Smooth muscle cell of the coronary artery (primary cell): ENCODE data around the gene DIS3L2. TPM values are rescaled to one million over a fixed set of nuclear protein-coding genes. Genes with fewer than 3 reads are reported as not detected.

Experiments used
- total RNA-seq: library from RNA; depleted of rRNA; stranded (reverse); fragments of >200 nt; gene quantifications from 2 replicates; pipeline ENCODE4 v1.2.3, GENCODE V29; 2014; ENCODE audit warnings: low replicate concordance

Gene DIS3L2, protein sequence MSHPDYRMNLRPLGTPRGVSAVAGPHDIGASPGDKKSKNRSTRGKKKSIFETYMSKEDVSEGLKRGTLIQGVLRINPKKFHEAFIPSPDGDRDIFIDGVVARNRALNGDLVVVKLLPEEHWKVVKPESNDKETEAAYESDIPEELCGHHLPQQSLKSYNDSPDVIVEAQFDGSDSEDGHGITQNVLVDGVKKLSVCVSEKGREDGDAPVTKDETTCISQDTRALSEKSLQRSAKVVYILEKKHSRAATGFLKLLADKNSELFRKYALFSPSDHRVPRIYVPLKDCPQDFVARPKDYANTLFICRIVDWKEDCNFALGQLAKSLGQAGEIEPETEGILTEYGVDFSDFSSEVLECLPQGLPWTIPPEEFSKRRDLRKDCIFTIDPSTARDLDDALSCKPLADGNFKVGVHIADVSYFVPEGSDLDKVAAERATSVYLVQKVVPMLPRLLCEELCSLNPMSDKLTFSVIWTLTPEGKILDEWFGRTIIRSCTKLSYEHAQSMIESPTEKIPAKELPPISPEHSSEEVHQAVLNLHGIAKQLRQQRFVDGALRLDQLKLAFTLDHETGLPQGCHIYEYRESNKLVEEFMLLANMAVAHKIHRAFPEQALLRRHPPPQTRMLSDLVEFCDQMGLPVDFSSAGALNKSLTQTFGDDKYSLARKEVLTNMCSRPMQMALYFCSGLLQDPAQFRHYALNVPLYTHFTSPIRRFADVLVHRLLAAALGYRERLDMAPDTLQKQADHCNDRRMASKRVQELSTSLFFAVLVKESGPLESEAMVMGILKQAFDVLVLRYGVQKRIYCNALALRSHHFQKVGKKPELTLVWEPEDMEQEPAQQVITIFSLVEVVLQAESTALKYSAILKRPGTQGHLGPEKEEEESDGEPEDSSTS
- total RNA-seq, result 9.6 and 15.3 TPM in 2 replicates

DNA sequence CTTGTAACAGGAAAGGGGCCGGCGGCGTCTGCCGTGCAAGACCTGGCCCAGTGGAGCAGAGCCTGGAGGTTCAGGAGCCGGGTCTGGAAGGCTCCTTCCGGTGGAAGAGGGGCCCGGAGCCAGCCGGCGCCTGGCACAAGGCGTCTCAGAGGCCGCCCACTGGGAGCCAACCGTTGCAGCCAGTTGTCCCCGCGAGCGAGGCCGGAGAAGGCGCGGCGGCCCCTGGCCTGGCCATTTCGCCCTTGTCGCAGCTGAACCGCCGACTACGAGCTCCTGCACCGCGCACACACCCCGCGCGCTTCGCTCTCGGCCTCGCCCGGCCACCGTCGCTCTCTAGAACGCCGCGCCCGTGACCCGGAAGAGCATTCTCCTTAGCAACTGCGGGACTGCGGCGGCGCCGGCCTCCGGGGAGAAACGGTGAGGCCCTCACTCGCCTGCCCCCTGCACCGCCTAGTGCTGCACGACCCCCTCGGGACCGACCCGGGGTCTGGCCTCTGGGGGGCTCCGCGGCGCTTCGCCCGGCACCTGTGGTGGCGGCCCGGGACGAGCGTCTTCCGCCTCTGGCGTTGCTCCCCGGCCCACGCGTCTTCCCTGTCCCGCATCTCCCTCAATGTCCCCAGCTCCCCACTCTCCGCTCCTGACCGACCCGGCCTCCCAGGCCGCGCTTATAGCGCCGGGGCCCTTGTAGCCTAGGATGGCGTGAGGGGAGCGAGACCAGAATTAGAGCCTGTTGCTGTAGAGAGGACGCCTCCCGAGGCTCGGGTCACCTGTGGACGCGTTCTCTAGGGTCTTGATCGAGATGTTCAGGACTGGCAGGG lies at the start of gene DIS3L2:
DIS3L2 (plus strand) TSS at position 365 of the 818 bp plus-strand sequence. CDS start 53,215 bp downstream, outside the sequence.

DNA sequence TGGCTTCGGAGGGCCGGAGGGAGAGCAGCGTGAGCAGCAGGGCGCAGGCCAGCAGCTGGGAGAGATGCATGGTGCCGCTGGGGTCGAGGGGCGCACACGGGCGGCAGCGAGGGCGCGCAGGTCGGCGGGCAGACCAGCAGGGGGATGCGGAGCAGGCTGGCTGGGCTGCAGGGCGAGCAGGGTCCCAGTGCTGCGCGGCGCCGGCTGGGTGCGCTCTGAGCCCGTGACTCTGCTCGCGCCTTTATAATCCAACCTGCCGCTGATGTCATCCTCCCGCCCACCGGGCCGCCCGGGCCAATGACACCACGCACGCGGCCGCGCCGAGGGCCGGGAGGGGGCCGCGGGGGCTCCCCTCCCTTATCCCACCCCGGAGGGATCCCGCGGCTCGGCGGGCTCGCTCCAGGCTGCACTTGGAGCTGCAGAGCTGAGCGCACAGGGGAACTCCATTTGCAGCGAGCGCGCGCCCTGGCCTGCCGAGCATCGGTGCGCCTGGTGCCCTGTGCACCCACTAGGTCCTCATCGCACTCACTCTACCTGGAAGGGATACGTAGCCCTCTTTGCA lies 35.3 kb upstream of the DIS3L2 start, which contains the start of gene NPPC:
NPPC (minus strand) TSS at position 217 of the 562 bp plus-strand sequence; CDS start at position 70, 147 bp downstream.

DNA sequence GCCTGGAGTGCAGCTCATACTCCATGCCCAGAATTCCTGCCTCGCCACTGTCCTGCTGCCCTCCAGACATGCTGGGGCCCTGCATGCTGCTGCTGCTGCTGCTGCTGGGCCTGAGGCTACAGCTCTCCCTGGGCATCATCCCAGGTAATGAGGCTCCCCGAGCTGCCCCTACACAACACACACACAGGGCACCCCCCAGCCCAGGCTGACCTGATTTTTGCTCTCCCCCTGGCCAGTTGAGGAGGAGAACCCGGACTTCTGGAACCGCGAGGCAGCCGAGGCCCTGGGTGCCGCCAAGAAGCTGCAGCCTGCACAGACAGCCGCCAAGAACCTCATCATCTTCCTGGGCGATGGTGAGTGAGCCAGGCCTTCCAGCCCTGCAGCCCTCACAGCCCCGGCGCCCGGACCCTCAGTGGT lies 417.2 kb downstream of the DIS3L2 start, which contains the start of gene ALPP:
ALPP (plus strand) TSS at position 17 of the 417 bp plus-strand sequence; CDS start at position 69, 52 bp downstream.

Other genes starting within 250 kb of the DIS3L2 start
- 5.0 and 13.1 TPM in 2 replicates for gene PDE6D, start 180.4 kb upstream of the DIS3L2 start, total RNA-seq
- gene COPS7B, start 175.3 kb upstream of the DIS3L2 start, total RNA-seq, result 11.7 and 14.4 TPM in 2 replicates
- not detected in 2 replicates for gene NPPC, start 35.3 kb upstream of the DIS3L2 start, total RNA-seq